Progenitor cell of endocrine pancreas (in vitro differentiated cells): ENCODE data around the gene KRTAP5-8. TPM values are rescaled to one million over a fixed set of nuclear protein-coding genes. Genes with fewer than 3 reads are reported as not detected.
"Not testable (repeated sequence)": the region's sequence is repeated elsewhere in the genome, so short reads cannot be mapped to it uniquely, and the experiment has no call there.

Experiments used
- DNase-seq: peaks from one replicate; pipeline ENCODE4 v3.0.0; 2021; ENCODE audit warnings: low spot score; ENCODE audit not compliant: unreplicated experiment
- H3K27ac Mint-ChIP-seq: 2 replicates; pipeline ENCODE4 v1.8.0; 2021; ENCODE audit warnings: mild to moderate bottlenecking, moderate library complexity, mixed read lengths
- H3K27me3 Mint-ChIP-seq: 2 replicates; pipeline ENCODE4 v1.8.0; 2021; ENCODE audit warnings: mixed read lengths
- H3K36me3 Mint-ChIP-seq: 2 replicates; pipeline ENCODE4 v1.8.0; 2022; ENCODE audit warnings: mixed read lengths; ENCODE audit not compliant: insufficient read depth
- H3K4me1 Mint-ChIP-seq: 2 replicates; pipeline ENCODE4 v1.8.0; 2021; ENCODE audit warnings: low read depth, mixed read lengths
- H3K4me3 Mint-ChIP-seq: 2 replicates; pipeline ENCODE4 v1.8.0; 2021; ENCODE audit warnings: low read depth, mild to moderate bottlenecking, moderate library complexity, mixed read lengths
- H3K9me3 Mint-ChIP-seq: 2 replicates; pipeline ENCODE4 v1.8.0; 2021; ENCODE audit warnings: low read depth, mixed read lengths
- CTCF ChIP-seq: fragments of 200-600 bp; sonication (generic); IDR thresholded peaks from one replicate; pipeline ENCODE4 v1.5.0; 2021; ENCODE audit warnings: antibody characterized with exemption, mild to moderate bottlenecking; ENCODE audit not compliant: unreplicated experiment
- total RNA-seq: library from RNA; stranded (reverse); gene quantifications from 2 replicates; pipeline ENCODE4 v1.2.1, GENCODE V29; 2021

The KRTAP5-8 gene
- total RNA-seq, 1 donor from 2014 or later, result 0.24 TPM

- H3K36me3 Mint-ChIP-seq, result no peaks in the 10 kb centered on the region
- H3K27me3 Mint-ChIP-seq, result peaks cover 10% of the 10 kb centered on the region
- no peak for TF ChIP-seq CTCF
- no peak overlapping the region for H3K27ac Mint-ChIP-seq
- no peak for DNase-seq
- no peak overlapping the region for H3K4me3 Mint-ChIP-seq
- peaks cover 2% of the 10 kb centered on the region for H3K4me1 Mint-ChIP-seq
- no peaks in the 10 kb centered on the region for H3K9me3 Mint-ChIP-seq
These were observed 35.0 kb downstream of the KRTAP5-8 start for GRCh38 chr11:71572811-71573210.

GRCh38 chr11:71574418-71574817 is 36.6 kb downstream of the KRTAP5-8 start:
- H3K9me3 Mint-ChIP-seq, result no peaks in the 10 kb centered on the region
- no peak for TF ChIP-seq CTCF
- H3K4me3 Mint-ChIP-seq, result no peak overlapping the region
- H3K36me3 Mint-ChIP-seq, result no peaks in the 10 kb centered on the region
- H3K27me3 Mint-ChIP-seq, result peaks cover 10% of the 10 kb centered on the region
- no peak overlapping the region for H3K27ac Mint-ChIP-seq
- no peak for DNase-seq
- no peaks in the 10 kb centered on the region for H3K4me1 Mint-ChIP-seq

- H3K27me3 Mint-ChIP-seq, result peaks cover 10% of the 10 kb centered on the region
- H3K4me1 Mint-ChIP-seq, result peaks cover 4% of the 10 kb centered on the region
- no peak for TF ChIP-seq CTCF
- no peak overlapping the region for H3K27ac Mint-ChIP-seq
- H3K9me3 Mint-ChIP-seq, result no peaks in the 10 kb centered on the region
- no peaks in the 10 kb centered on the region for H3K36me3 Mint-ChIP-seq
- no peak overlapping the region for H3K4me3 Mint-ChIP-seq
- no peak for DNase-seq
These were observed 38.0 kb downstream of the KRTAP5-8 start for GRCh38 chr11:71575723-71576424.

GRCh38 chr11:71576688-71577465 is 39.1 kb downstream of the KRTAP5-8 start:
- not testable (repeated sequence) for H3K36me3 Mint-ChIP-seq, H3K4me3 Mint-ChIP-seq, DNase-seq, H3K4me1 Mint-ChIP-seq, H3K27ac Mint-ChIP-seq, H3K9me3 Mint-ChIP-seq
- peaks cover 18% of the 10 kb centered on the region for H3K27me3 Mint-ChIP-seq

GRCh38 chr11:71577469-71578004 is 39.7 kb downstream of the KRTAP5-8 start:
- TF ChIP-seq CTCF, result no peak
- Mint-ChIP-seq H3K27me3 (peaks cover 22% of the 10 kb centered on the region), H3K9me3 (no peaks in the 10 kb centered on the region), H3K27ac (no peak overlapping the region), H3K4me1 (peaks cover 4% of the 10 kb centered on the region), H3K36me3 (no peaks in the 10 kb centered on the region), H3K4me3 (no peak overlapping the region)
- DNase-seq, result no peak

GRCh38 chr11:71579513-71579912 is 41.7 kb downstream of the KRTAP5-8 start:
- peaks cover 28% of the 10 kb centered on the region for H3K27me3 Mint-ChIP-seq
- H3K4me3 Mint-ChIP-seq, H3K9me3 Mint-ChIP-seq, H3K36me3 Mint-ChIP-seq, H3K4me1 Mint-ChIP-seq, DNase-seq, H3K27ac Mint-ChIP-seq: not testable (repeated sequence)
